Sigmoid colon (tissue), 4 donors: ENCODE results near the gene GAGE12F.
"Not testable (repeated sequence)": the region's sequence is repeated elsewhere in the genome, so short reads cannot be mapped to it uniquely, and the experiment has no call there.

Experiments used
- CTCF ChIP-seq, 4 experiments: fragments of 450-650 bp in 3 of 4; fragments of 200-600 bp in 1 of 4; IDR thresholded peaks; one replicate each; pipeline ENCODE4 v1.5.1; 2016 to 2019; ENCODE audit warnings: antibody characterized with exemption in 4 of 4, mild to moderate bottlenecking in 3 of 4, moderate library complexity in 2 of 4
- EP300 ChIP-seq, 4 donors: sonication (generic); formaldehyde crosslinking; IDR thresholded peaks; one replicate each; pipeline ENCODE4 v1.6.1; 2017; ENCODE audit warnings: antibody characterized with exemption in 4 of 4
- POLR2A ChIP-seq, 2 donors: fragments of 450-650 bp; IDR thresholded peaks; one replicate each; pipeline ENCODE4 v1.6.1; 2016; ENCODE audit warnings: antibody characterized with exemption in 2 of 2, mild to moderate bottlenecking in 2 of 2, moderate library complexity in 2 of 2
- POLR2AphosphoS5 ChIP-seq, 4 donors: sonication (generic); formaldehyde crosslinking; IDR thresholded peaks; one replicate each; pipeline ENCODE4 v1.6.1; 2017; ENCODE audit warnings: antibody characterized with exemption in 4 of 4

GRCh38 chrX:49570100-49570499 is 9.5 kb downstream of the GAGE12F start, which contains the start of gene GAGE12G:
- not testable (repeated sequence) for TF ChIP-seq CTCF, POLR2A, EP300, POLR2AphosphoS5 (IDR thresholded peaks at IDR 0.05)
